Muscle layer of duodenum (tissue), 2 donors: Measurements from ENCODE around the gene ADAM22.

ENCODE experiments used
- H3K27ac ChIP-seq: one replicate; pipeline ENCODE4 v1.7.0; 2013; ENCODE audit warnings: mild to moderate bottlenecking, low read length
- H3K27me3 ChIP-seq: one replicate; pipeline ENCODE4 v1.7.0; 2013; ENCODE audit warnings: low read depth, mild to moderate bottlenecking, control low read depth, low read length
- H3K36me3 ChIP-seq, 2 donors: one replicate each; pipeline ENCODE4 v1.7.0; 2013; ENCODE audit warnings: low read length in 2 of 2, control low read depth in 1 of 2, mild to moderate bottlenecking in 1 of 2; ENCODE audit not compliant: insufficient read depth in 2 of 2, control insufficient read depth in 1 of 2
- H3K4me1 ChIP-seq, 2 donors: one replicate each; pipeline ENCODE4 v1.7.0; 2013; ENCODE audit warnings: low read length in 2 of 2, mild to moderate bottlenecking in 2 of 2, control low read depth in 1 of 2, moderate library complexity in 1 of 2; ENCODE audit not compliant: insufficient read depth in 2 of 2, control insufficient read depth in 1 of 2
- H3K4me3 ChIP-seq, 2 donors: one replicate each; pipeline ENCODE4 v1.7.0; 2013; ENCODE audit warnings: low read length in 2 of 2, low read depth in 1 of 2, mild to moderate bottlenecking in 1 of 2
- H3K9me3 ChIP-seq, 2 donors: one replicate each; pipeline ENCODE4 v1.7.0; 2013; ENCODE audit warnings: low read length in 2 of 2, control low read depth in 1 of 2, mild to moderate bottlenecking in 1 of 2; ENCODE audit not compliant: control insufficient read depth in 1 of 2
- donor health status: healthy.

Gene ADAM22

DNA sequence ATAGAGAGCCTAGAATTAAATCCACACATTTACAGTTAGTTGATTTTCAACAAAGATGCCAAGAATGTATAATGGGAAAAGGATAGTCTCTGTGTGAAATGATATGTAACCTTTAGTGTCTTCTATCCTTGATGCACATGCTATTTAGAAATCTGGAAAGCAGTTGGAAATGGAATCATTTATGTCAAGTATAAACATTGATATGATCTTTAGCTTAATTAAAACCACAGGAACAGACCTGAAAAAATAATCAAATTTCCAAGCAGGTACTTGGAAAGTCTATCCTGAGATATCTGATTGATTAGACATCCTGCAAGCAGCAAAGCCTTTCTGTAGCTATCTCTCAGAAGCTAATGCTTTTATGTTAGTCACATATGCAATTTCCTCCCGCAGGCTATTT, 310.2 kb downstream of the ADAM22 start:
- Histone ChIP-seq H3K27ac (no peak overlapping the region), H3K4me1 (peaks cover 0 to 5% of the 10 kb centered on the region in 2 donors), H3K36me3 (no peaks in the 10 kb centered on the region), H3K9me3 (no peaks in the 10 kb centered on the region), H3K4me3 (no peak overlapping the region), H3K27me3 (no peaks in the 10 kb centered on the region)
